ENCODE measurements around the gene TFAP2B. TPM values are rescaled to one million over a fixed set of nuclear protein-coding genes. Genes with fewer than 3 reads are reported as not detected.

The TFAP2B gene
- polyA plus RNA-seq, 3 donors from 2014 or later = not detected

- peaks cover 0 to 10% (median 3%) of the 10 kb centered on the region in 3 donors for H3K36me3 Mint-ChIP-seq
- peaks cover 14 to 59% (median 28%) of the 10 kb centered on the region in 6 donors for H3K9me3 Mint-ChIP-seq
- no peak for DNase-seq
- no peaks in the 10 kb centered on the region for H3K4me1 Mint-ChIP-seq
- no peak overlapping the region for H3K4me3 Mint-ChIP-seq
- H3K27me3 Mint-ChIP-seq (ENCODE audit: low read depth in 3 of 3) = peaks cover 15 to 27% (median 22%) of the 10 kb centered on the region in 3 donors
- no peak overlapping the region for H3K27ac Mint-ChIP-seq
Measured at GRCh38 chr6:50846144-50846851, 27.6 kb downstream of the TFAP2B start.

DNA sequence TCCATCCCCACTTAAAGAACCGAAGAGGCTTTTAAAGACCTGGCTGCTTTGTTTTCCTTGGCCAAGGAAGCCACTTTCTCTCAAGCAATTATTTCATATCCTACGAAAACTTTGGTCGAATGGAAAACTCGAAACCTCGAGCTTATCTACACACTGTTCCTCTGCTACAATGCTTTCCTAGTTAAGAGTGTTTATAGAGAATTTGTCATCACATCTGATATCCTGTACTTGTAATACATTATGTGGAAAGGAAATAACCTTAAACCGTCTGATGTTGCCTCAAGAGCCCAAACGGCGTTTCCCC is 28.1 kb downstream of the TFAP2B start:
- peaks cover 0 to 10% (median 3%) of the 10 kb centered on the region in 3 donors for H3K36me3 Mint-ChIP-seq
- no peaks in the 10 kb centered on the region for H3K4me1 Mint-ChIP-seq
- H3K27me3 Mint-ChIP-seq (ENCODE audit: low read depth in 3 of 3) = peaks cover 15 to 27% (median 24%) of the 10 kb centered on the region in 3 donors
- H3K9me3 Mint-ChIP-seq = peaks cover 14 to 59% (median 26%) of the 10 kb centered on the region in 6 donors
- no peak overlapping the region for H3K27ac Mint-ChIP-seq
- no peak for DNase-seq
- no peak overlapping the region for H3K4me3 Mint-ChIP-seq

GRCh38 chr6:50847890-50848594 is 29.4 kb downstream of the TFAP2B start:
- H3K27ac Mint-ChIP-seq = no peak overlapping the region
- H3K4me3 Mint-ChIP-seq = no peak overlapping the region
- H3K9me3 Mint-ChIP-seq = peaks cover 14 to 62% (median 26%) of the 10 kb centered on the region in 6 donors
- H3K36me3 Mint-ChIP-seq = peaks cover 0 to 14% (median 3%) of the 10 kb centered on the region in 3 donors
- peaks cover 13 to 22% (median 18%) of the 10 kb centered on the region in 3 donors for H3K27me3 Mint-ChIP-seq (ENCODE audit: low read depth in 3 of 3)
- H3K4me1 Mint-ChIP-seq = no peaks in the 10 kb centered on the region
- no peak for DNase-seq

DNA sequence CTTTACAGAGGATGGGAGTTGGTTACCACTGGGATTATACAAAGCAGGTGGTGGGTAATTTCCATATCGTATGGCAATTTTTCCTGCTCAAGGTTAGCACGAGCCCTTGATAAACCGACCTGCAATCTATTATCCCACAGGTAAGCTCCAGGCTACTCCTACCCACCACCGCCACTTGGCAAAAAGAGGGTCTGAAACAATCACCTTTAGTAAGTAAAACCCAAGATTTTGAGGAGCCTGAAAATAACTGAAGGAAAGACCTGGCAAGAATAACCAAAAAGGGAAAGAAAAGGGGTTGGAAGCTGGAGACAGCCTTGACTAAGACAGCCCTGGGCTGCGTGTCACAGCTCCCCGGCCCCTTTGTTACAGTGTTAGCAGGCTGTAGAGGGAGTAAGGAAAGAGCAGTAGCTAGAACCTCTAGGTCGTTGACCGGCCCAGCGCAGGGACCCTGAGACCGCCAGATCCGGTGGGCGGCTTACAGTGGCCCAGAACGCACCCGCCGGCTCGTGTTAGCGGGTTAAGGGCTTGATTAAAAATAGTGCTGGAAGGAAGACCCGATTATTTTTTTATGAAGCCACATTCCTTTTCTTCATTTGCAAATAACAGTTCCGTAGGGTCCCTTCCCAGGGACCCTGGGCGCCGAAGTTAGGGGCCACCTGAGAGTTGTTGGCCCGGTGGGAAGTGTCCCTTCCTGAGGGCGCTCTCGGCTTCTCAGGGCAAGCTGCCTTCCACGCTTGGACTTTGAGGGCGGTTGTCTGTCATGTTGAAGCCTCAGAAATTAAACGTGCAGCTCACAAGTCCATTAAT is 30.5 kb downstream of the TFAP2B start:
- Mint-ChIP-seq H3K36me3 (peaks cover 0 to 14% (median 3%) of the 10 kb centered on the region in 3 donors), H3K27ac (no peak overlapping the region), H3K9me3 (peaks cover 14 to 54% (median 24%) of the 10 kb centered on the region in 6 donors), H3K4me1 (no peaks in the 10 kb centered on the region), H3K4me3 (no peak overlapping the region), H3K27me3 (ENCODE audit: low read depth in 3 of 3) (peaks cover 13 to 22% (median 16%) of the 10 kb centered on the region in 3 donors)
- no peak for DNase-seq

DNA sequence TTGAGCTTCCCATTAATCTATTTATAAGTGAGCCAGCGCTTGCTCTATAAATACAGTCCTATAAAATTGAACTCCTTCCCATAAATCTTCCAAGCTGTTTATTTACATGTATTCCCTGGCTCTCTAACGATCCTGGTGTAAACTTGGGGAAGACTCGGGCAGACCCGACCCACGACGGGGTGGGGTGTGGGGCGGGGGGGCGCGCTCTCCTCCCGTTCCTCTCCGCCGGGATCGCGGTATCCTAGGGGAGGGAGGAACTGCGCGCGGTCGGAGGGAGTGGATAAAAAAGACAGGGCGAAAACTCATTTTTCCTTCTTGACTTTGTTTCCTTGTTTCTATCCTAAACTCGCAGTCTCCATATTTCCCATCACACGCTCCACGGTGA is 31.1 kb downstream of the TFAP2B start:
- peaks cover 8 to 53% (median 20%) of the 10 kb centered on the region in 6 donors for H3K9me3 Mint-ChIP-seq
- no peak overlapping the region for H3K4me3 Mint-ChIP-seq
- H3K27me3 Mint-ChIP-seq (ENCODE audit: low read depth in 3 of 3) = peaks cover 13 to 18% (median 16%) of the 10 kb centered on the region in 3 donors
- H3K27ac Mint-ChIP-seq = no peak overlapping the region
- no peaks in the 10 kb centered on the region for H3K4me1 Mint-ChIP-seq
- H3K36me3 Mint-ChIP-seq = peaks cover 0 to 14% (median 3%) of the 10 kb centered on the region in 3 donors
- no peak for DNase-seq

DNA sequence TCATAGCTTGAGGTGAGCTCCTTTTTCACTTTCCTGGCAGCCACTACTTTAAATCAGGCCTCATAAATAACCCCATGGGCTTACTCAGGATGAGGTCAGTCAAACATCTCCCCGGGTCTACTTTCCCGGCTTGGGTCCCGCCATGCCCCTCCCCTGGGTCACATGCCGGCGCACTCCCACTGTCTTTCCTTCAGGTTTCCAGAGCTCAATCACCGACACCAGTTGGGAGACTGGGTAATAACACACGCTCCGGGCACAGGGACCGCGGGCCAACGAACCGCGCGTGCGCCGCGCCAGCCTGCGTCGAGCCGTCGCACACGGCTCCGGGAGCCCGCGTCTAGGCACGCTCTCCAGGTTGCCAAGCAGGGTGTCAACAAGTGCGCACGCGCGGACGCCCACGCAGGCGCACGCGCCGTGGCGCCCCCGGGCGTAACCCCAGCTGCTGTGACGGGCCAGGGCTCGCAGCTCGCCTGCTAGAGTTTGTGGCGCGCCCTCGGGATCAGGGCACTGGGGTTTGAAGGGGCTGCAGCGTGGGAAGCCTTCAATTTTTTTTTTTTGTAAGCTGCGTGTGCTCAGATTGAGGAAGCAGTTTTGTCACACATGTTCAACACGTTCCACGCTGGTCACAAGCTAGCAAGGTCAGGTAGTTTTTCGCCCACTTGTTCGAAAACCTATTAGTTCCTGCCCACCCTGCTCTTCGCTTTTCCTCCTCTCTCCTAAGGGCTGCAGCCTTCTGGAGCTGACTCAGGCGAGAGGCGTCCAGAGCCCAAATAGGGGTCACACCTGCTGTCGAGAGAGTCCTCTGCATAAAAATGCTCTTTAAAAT is 31.8 kb downstream of the TFAP2B start:
- Mint-ChIP-seq H3K36me3 (peaks cover 0 to 14% (median 3%) of the 10 kb centered on the region in 3 donors), H3K4me3 (no peak overlapping the region), H3K9me3 (peaks cover 7 to 52% (median 18%) of the 10 kb centered on the region in 6 donors), H3K4me1 (no peaks in the 10 kb centered on the region), H3K27me3 (ENCODE audit: low read depth in 3 of 3) (peaks cover 13 to 18% (median 13%) of the 10 kb centered on the region in 3 donors), H3K27ac (no peak overlapping the region)
- no peak for DNase-seq

DNA sequence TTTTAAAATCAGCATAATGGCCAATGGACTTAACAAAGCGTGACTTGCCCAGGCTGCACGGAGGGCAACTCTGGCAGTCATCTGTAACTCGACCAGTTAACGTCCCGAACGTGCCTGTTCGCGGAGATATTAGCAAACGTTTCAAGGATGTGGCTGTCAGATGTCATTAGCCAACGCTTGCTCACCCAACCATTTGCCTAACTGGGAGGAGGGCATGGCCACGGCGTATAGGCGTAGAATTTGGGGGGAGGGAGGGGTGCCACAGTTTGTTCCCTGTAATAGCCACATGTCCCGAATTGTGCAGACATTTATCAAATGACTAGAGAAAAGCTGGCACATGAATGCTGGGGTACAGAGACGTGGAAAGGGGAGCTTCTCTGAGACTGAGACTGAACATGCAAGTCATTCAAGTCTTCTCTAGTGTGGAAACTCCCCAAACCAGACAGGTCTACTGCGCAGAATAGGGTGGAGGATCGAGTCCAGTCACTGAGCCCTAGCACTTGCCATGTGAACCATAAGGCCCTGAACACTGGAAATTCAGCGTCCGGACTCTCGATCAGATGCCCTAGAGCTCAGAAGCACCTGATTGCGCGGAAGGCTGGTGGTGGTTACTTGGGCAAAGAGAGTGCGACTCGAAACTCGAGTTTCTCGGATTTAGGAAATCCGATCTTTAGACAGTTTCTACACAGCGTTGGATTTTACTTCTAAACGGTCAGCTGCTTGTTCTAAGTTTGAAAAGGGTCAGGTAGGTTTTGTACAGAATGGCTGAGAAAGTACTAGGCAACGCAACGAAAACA is 32.6 kb downstream of the TFAP2B start:
- DNase-seq = no peak
- peaks cover 9 to 50% (median 15%) of the 10 kb centered on the region in 6 donors for H3K9me3 Mint-ChIP-seq
- H3K4me3 Mint-ChIP-seq = no peak overlapping the region
- peaks cover 10 to 17% (median 13%) of the 10 kb centered on the region in 3 donors for H3K27me3 Mint-ChIP-seq (ENCODE audit: low read depth in 3 of 3)
- H3K4me1 Mint-ChIP-seq = no peaks in the 10 kb centered on the region
- no peak overlapping the region for H3K27ac Mint-ChIP-seq
- H3K36me3 Mint-ChIP-seq = peaks cover 0 to 14% (median 3%) of the 10 kb centered on the region in 3 donors

- Mint-ChIP-seq H3K27me3 (ENCODE audit: low read depth in 3 of 3) (peaks cover 6 to 9% (median 8%) of the 10 kb centered on the region in 3 donors), H3K27ac (no peak overlapping the region), H3K4me3 (no peak overlapping the region), H3K9me3 (peaks cover 7 to 25% (median 14%) of the 10 kb centered on the region in 6 donors), H3K4me1 (no peaks in the 10 kb centered on the region), H3K36me3 (peaks cover 0 to 5% (median 0%) of the 10 kb centered on the region in 3 donors)
- no peak for DNase-seq
Measured at GRCh38 chr6:50853939-50854338, 35.3 kb downstream of the TFAP2B start.

DNA sequence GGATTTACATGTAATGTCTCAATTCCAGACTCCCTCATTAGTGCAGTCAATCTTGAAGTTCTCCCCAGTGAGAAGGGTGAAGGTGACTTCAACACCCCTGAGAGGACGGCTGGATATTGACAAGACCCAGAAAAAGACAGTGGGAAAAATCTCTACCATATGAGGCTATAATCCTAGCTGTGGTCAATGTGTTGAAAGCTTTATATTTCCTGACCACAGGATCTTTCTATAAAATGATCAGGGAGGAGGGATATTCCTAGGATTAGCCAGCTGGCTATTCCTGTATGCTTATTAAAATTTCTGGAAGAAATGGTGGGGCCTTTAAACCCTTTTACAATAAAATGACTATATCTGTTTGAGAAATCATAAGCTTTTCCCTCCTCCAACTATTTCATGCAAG is 43.0 kb downstream of the TFAP2B start:
- no peak for DNase-seq
- Mint-ChIP-seq H3K27me3 (ENCODE audit: low read depth in 3 of 3) (peaks cover 0 to 2% (median 1%) of the 10 kb centered on the region in 3 donors), H3K9me3 (peaks cover 3 to 13% (median 7%) of the 10 kb centered on the region in 6 donors), H3K4me3 (no peak overlapping the region), H3K4me1 (no peaks in the 10 kb centered on the region), H3K27ac (no peak overlapping the region), H3K36me3 (no peaks in the 10 kb centered on the region)

GRCh38 chr6:50862176-50862575 is 43.5 kb downstream of the TFAP2B start:
- no peak overlapping the region for H3K27ac Mint-ChIP-seq
- H3K27me3 Mint-ChIP-seq (ENCODE audit: low read depth in 3 of 3) = peaks cover 0 to 2% (median 0%) of the 10 kb centered on the region in 3 donors
- peaks cover 0 to 13% (median 5%) of the 10 kb centered on the region in 6 donors for H3K9me3 Mint-ChIP-seq
- DNase-seq = no peak
- no peaks in the 10 kb centered on the region for H3K36me3 Mint-ChIP-seq
- no peak overlapping the region for H3K4me3 Mint-ChIP-seq
- H3K4me1 Mint-ChIP-seq = no peaks in the 10 kb centered on the region

DNA sequence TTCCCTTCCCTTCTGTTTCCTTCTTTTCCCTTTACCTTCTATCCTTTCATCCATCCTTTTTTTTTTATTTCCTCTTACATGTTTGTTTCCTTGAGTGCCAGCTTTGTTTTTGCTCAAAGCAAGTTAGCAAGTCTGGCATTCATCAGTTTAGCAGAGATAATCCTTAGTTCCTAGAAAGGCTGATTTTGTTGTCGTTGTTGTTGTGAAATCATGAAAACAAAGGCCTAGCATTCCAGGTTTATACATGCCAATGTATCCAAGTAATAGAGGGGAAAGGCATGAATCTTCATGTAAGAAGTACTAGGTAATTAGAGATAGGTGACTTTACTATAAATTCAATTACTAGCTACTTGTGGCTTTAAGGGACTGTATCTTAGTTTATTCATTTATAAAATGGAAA is 45.9 kb downstream of the TFAP2B start:
- peaks cover 0 to 2% (median 0%) of the 10 kb centered on the region in 3 donors for H3K27me3 Mint-ChIP-seq (ENCODE audit: low read depth in 3 of 3)
- H3K4me1 Mint-ChIP-seq = no peaks in the 10 kb centered on the region
- no peaks in the 10 kb centered on the region for H3K36me3 Mint-ChIP-seq
- H3K4me3 Mint-ChIP-seq = no peak overlapping the region
- H3K27ac Mint-ChIP-seq = no peak overlapping the region
- H3K9me3 Mint-ChIP-seq = peaks cover 0 to 8% (median 5%) of the 10 kb centered on the region in 6 donors
- DNase-seq = no peak

GRCh38 chr6:50868466-50868865 is 49.8 kb downstream of the TFAP2B start:
- Mint-ChIP-seq H3K36me3 (no peaks in the 10 kb centered on the region), H3K4me3 (no peak overlapping the region), H3K27me3 (ENCODE audit: low read depth in 3 of 3) (peaks cover 0 to 2% (median 0%) of the 10 kb centered on the region in 3 donors), H3K9me3 (peaks cover under 1 to 8% (median 7%) of the 10 kb centered on the region in 6 donors), H3K4me1 (no peaks in the 10 kb centered on the region), H3K27ac (no peak overlapping the region)
- DNase-seq = no peak
